IMR-90 (cell line): ENCODE results near the gene RNF227.

Experiments
- CEBPB ChIP-seq: IDR thresholded peaks from 2 replicates; pipeline ENCODE4 v1.6.1; 2012; ENCODE audit warnings: low read depth, low read length, improper control_type of control experiment
- CHD1 ChIP-seq: IDR thresholded peaks from 2 replicates; pipeline ENCODE4 v1.6.1; 2012; ENCODE audit warnings: low read depth, low read length, improper control_type of control experiment
- CTCF ChIP-seq: conservative IDR thresholded peaks from 2 replicates; pipeline ENCODE4 v1.5.1; 2012; ENCODE audit warnings: mild to moderate bottlenecking, low read depth, low read length, improper control_type of control experiment
- ELK1 ChIP-seq: fragments of 150-350 bp; IDR thresholded peaks from 2 replicates; pipeline ENCODE4 v1.6.1; 2016; ENCODE audit warnings: low read depth, mild to moderate bottlenecking, low read length, moderate library complexity, borderline replicate concordance
- MAFK ChIP-seq: IDR thresholded peaks from 2 replicates; pipeline ENCODE4 v1.6.1; 2012; ENCODE audit warnings: low read depth, low read length, improper control_type of control experiment
- MAZ ChIP-seq: IDR thresholded peaks from 2 replicates; pipeline ENCODE4 v1.6.1; 2012; ENCODE audit warnings: low read depth, mild to moderate bottlenecking, low read length, improper control_type of control experiment, moderate library complexity, borderline replicate concordance
- MXI1 ChIP-seq: IDR thresholded peaks from 2 replicates; pipeline ENCODE4 v1.6.1; 2012; ENCODE audit warnings: low read depth, mild to moderate bottlenecking, low read length, moderate library complexity, borderline replicate concordance
- NFE2L2 ChIP-seq: fragments of 150-350 bp; IDR thresholded peaks from 2 replicates; pipeline ENCODE4 v1.6.1; 2016; ENCODE audit warnings: low read depth, mild to moderate bottlenecking, low read length
- POLR2A ChIP-seq: IDR thresholded peaks from 2 replicates; pipeline ENCODE4 v1.6.1; 2012; ENCODE audit warnings: mild to moderate bottlenecking, low read depth, low read length
- RFX5 ChIP-seq: IDR thresholded peaks from 2 replicates; pipeline ENCODE4 v1.8.0; 2012; ENCODE audit warnings: low read depth, mild to moderate bottlenecking, low read length, moderate library complexity
- USF2 ChIP-seq: fragments of 150-350 bp; IDR thresholded peaks from 2 replicates; pipeline ENCODE4 v1.6.1; 2017; ENCODE audit warnings: mild to moderate bottlenecking, antibody characterized with exemption, low read length, low read depth

GRCh38 chr17:7959503-7960253 is 43.6 kb upstream of the RNF227 start:
- TF ChIP-seq RFX5 (no peak), CTCF (no peak), CHD1 (no peak), MAZ (no peak), POLR2A (no peak), CEBPB (peak; percentile 53), MXI1 (no peak), ELK1 (no peak), USF2 (no peak), NFE2L2 (no peak), MAFK (no peak)
